Endothelial cell of umbilical vein (primary cell): Measurements from ENCODE around the gene GSK3A. TPM values are rescaled to one million over a fixed set of nuclear protein-coding genes. Genes with fewer than 3 reads are reported as not detected.

Experiments
- BruUV-seq: library from RNA; stranded (reverse); fragments of 400-500 nt; replicated peaks from 2 replicates; lab custom pipeline; 2021; lab: Mats Ljungman, UMichigan
- CTCF ChIA-PET: fragments of 300-600, 350-600 bp; sonication (Branson Sonifier 250); formaldehyde crosslinking; loops from one replicate; lab custom pipeline; 2021; ENCODE audit warnings: antibody characterized with exemption, inconsistent platforms; lab: Charles Lee
- POLR2A ChIA-PET: fragments of 300-600, 350-600 bp; sonication (Branson Sonifier 250); formaldehyde crosslinking; loops from one replicate; lab custom pipeline; 2021; ENCODE audit warnings: antibody characterized with exemption, inconsistent platforms; lab: Charles Lee
- DNase-seq: peaks from one replicate; pipeline ENCODE4 v3.0.0-alpha.2; 2011; ENCODE audit warnings: low read depth, low spot score
- FAIRE-seq: peaks from 2 replicates; lab custom pipeline; 2011; peaks lifted over from hg19 to GRCh38; lab: Jason Lieb, UNC
- H2AFZ ChIP-seq: 2 replicates; pipeline ENCODE4 v1.6.0; 2012; ENCODE audit warnings: low read depth, low read length, control low read depth, inconsistent platforms
- H3K27ac ChIP-seq: 2 replicates; pipeline ENCODE4 v1.5.1; 2011; ENCODE audit warnings: low read depth, mild to moderate bottlenecking, control low read depth, low read length, moderate library complexity; ENCODE audit not compliant: insufficient read depth
- H3K27me3 ChIP-seq, 2 experiments: 2 replicates each; pipeline versions ENCODE4 v1.6.0 to v1.6.1; 2011; ENCODE audit warnings: low read length in 2 of 2, mixed read lengths in 1 of 2; ENCODE audit not compliant: control insufficient read depth in 2 of 2, insufficient read depth in 2 of 2
- H3K36me3 ChIP-seq, 2 experiments: 2 replicates in 1 of 2; 3 replicates in 1 of 2; pipeline ENCODE4 v1.5.1; 2011; ENCODE audit warnings: low read length in 2 of 2, mild to moderate bottlenecking in 1 of 2, moderate library complexity in 1 of 2; ENCODE audit not compliant: control insufficient read depth in 2 of 2, insufficient read depth in 2 of 2; ENCODE audit errors: extremely low read depth in 1 of 2
- H3K4me1 ChIP-seq: 3 replicates; pipeline ENCODE4 v1.5.1; 2011; ENCODE audit warnings: mild to moderate bottlenecking, low read length; ENCODE audit not compliant: control insufficient read depth, insufficient read depth; ENCODE audit errors: extremely low read depth
- H3K4me2 ChIP-seq: 2 replicates; pipeline ENCODE4 v1.6.1; 2011; ENCODE audit warnings: low read length, control low read depth, mixed read lengths; ENCODE audit not compliant: insufficient read depth
- H3K4me3 ChIP-seq, 3 experiments: fragments of 200-600 bp in 1 of 3; sonication (generic), shearing (Covaris generic) in 1 of 3; replicated peaks in 1 of 3; 2 replicates each; pipeline ENCODE4 v1.5.1; 2011 to 2016; ENCODE audit warnings: control low read depth in 3 of 3, low read length in 3 of 3, mild to moderate bottlenecking in 2 of 3, inconsistent platforms in 1 of 3, low read depth in 1 of 3, moderate library complexity in 1 of 3; ENCODE audit not compliant: insufficient read depth in 1 of 3
- H3K79me2 ChIP-seq: 2 replicates; pipeline ENCODE4 v1.6.0; 2012; ENCODE audit warnings: low read length, inconsistent platforms; ENCODE audit not compliant: control insufficient read depth, insufficient read depth
- H3K9ac ChIP-seq: replicated peaks from 2 replicates; pipeline ENCODE3; 2011; ENCODE audit warnings: low read length, control low read depth; ENCODE audit not compliant: insufficient read depth; ENCODE audit errors: extremely low read depth
- H3K9me1 ChIP-seq: replicated peaks from 3 replicates; pipeline ENCODE4 v1.6.0; 2011; ENCODE audit warnings: mild to moderate bottlenecking, low read length; ENCODE audit not compliant: control insufficient read depth, insufficient read depth; ENCODE audit errors: extremely low read depth
- H3K9me3 ChIP-seq: replicated peaks from 2 replicates; pipeline ENCODE4 v1.5.1; 2012; ENCODE audit warnings: low read length, inconsistent platforms; ENCODE audit not compliant: control insufficient read depth, insufficient read depth
- H4K20me1 ChIP-seq: replicated peaks from 2 replicates; pipeline ENCODE3; 2011; ENCODE audit warnings: mild to moderate bottlenecking, low read length; ENCODE audit not compliant: control insufficient read depth, insufficient read depth; ENCODE audit errors: extremely low read depth
- CTCF ChIP-seq, 2 donors: IDR thresholded peaks; 1 replicate in 1 of 2; 2 replicates in 1 of 2; pipeline ENCODE4 v1.5.1; 2011; ENCODE audit warnings: low read length in 2 of 2, mild to moderate bottlenecking in 2 of 2, moderate library complexity in 2 of 2, control low read depth in 1 of 2, inconsistent platforms in 1 of 2, low read depth in 1 of 2; ENCODE audit not compliant: insufficient read depth in 1 of 2; ENCODE audit errors: extremely low read depth in 1 of 2
- EZH2 ChIP-seq: IDR thresholded peaks from 2 replicates; pipeline ENCODE4 v1.6.1; 2012; ENCODE audit warnings: borderline replicate concordance, low read depth, mild to moderate bottlenecking, moderate library complexity, low read length, inconsistent platforms; ENCODE audit not compliant: severe bottlenecking
- FOS ChIP-seq: IDR thresholded peaks from 2 replicates; pipeline ENCODE4 v1.6.1; 2011; ENCODE audit warnings: mild to moderate bottlenecking, low read length, moderate library complexity, borderline replicate concordance; ENCODE audit not compliant: insufficient read depth
- GATA2 ChIP-seq: IDR thresholded peaks from 2 replicates; pipeline ENCODE4 v1.7.0; 2011; ENCODE audit warnings: low read depth, mild to moderate bottlenecking, moderate library complexity, mixed read lengths, low read length; ENCODE audit not compliant: insufficient read length, insufficient read depth
- JUN ChIP-seq: IDR thresholded peaks from 2 replicates; pipeline ENCODE4 v1.6.1; 2011; ENCODE audit warnings: borderline replicate concordance, low read depth; ENCODE audit not compliant: insufficient read length, insufficient read depth
- MYC ChIP-seq: IDR thresholded peaks from one replicate; pipeline ENCODE4 v1.6.1; 2011; ENCODE audit warnings: mild to moderate bottlenecking, low read depth, low read length
- POLR2A ChIP-seq: IDR thresholded peaks from 2 replicates; pipeline ENCODE4 v1.6.1; 2012; ENCODE audit warnings: low read depth, mild to moderate bottlenecking, control low read depth, low read length
- POLR2AphosphoS5 ChIP-seq: IDR thresholded peaks from 2 replicates; pipeline ENCODE4 v1.6.1; 2012; ENCODE audit warnings: low read depth, mild to moderate bottlenecking, control low read depth, low read length, moderate library complexity; ENCODE audit not compliant: insufficient read depth
- dilution Hi-C: fragments of 300-500 bp; cut with MboI; formaldehyde crosslinking; loops from one replicate; pipeline ENCODE4 v1.15.0; 2019; ENCODE audit warnings: low sequenced_read_pairs; ENCODE audit not compliant: extremely low pct_ligation_motif_present
- intact Hi-C: fragments of 100-400 bp; cut with micrococcal nuclease; formaldehyde crosslinking; loops from one replicate; pipeline ENCODE4 v1.10.0; 2022
- polyA plus RNA-seq, 4 experiments: library from polyadenylated mRNA; depleted of rRNA in 3 of 4; stranded (reverse) in 3 of 4; unstranded in 1 of 4; fragments of >200 nt; gene quantifications; 2 replicates each; pipeline versions ENCODE4 v1.2.1 to v1.2.3, GENCODE V29; 2011 to 2012; ENCODE audit warnings: missing spikeins in 1 of 4
- total RNA-seq: library from RNA; stranded (reverse); gene quantifications from 2 replicates; pipeline ENCODE4 v1.2.3, GENCODE V29; 2021
- TF ChIP-seq, protein P1 (sequence below): IDR thresholded peaks from 2 replicates; pipeline ENCODE4 v1.6.1; 2011; ENCODE audit not compliant: insufficient read depth, insufficient read length

GSK3A gene
- total and polyA plus RNA-seq, 2 donors (not counting 3 experiments of a cell fraction or from before 2014, with no cell fraction given), result 49.5 to 73.7 TPM

GRCh38 chr19:42199440-42200115 is 42.8 kb downstream of the GSK3A start:
- Histone ChIP-seq H3K9ac (no peak overlapping the region), H3K9me3 (no peaks in the 10 kb centered on the region), H3K4me3 (no peak overlapping the region), H3K36me3 (peaks cover 3 to 47% of the 10 kb centered on the region in 2 experiments), H3K4me1 (no peaks in the 10 kb centered on the region), H2AFZ (no peak overlapping the region), H3K27ac (no peak overlapping the region), H3K9me1 (no peaks in the 10 kb centered on the region), H3K79me2 (no peaks in the 10 kb centered on the region), H4K20me1 (no peaks in the 10 kb centered on the region), H3K4me2 (no peak overlapping the region), H3K27me3 (no peaks in the 10 kb centered on the region)
- TF ChIP-seq JUN (no peak), MYC (no peak), CTCF (IDR thresholded peaks at IDR 0.05; ENCODE audit: extremely low read depth in 1 of 2, insufficient read depth in 1 of 2, low read depth in 1 of 2, low read length in 2 of 2) (no peak), FOS (no peak), POLR2AphosphoS5 (no peak), GATA2 (no peak), POLR2A (no peak), EZH2 (no peak)
- TF ChIP-seq, protein P1, sequence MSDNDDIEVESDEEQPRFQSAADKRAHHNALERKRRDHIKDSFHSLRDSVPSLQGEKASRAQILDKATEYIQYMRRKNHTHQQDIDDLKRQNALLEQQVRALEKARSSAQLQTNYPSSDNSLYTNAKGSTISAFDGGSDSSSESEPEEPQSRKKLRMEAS, result no peak
- ChIA-PET POLR2A (no interaction called here), CTCF (no interaction called here)
- intact Hi-C loops, result no loop called here
- DNase-seq, result no peak
- FAIRE-seq, result no peak
- no TSS peak for BruUV-seq
- dilution Hi-C loops, result no loop called here
